HEK293 (cell line): ENCODE measurements around the gene TOP3A.

Source experiments
- GLI4 ChIP-seq: fragments of 450-650 bp; formaldehyde crosslinking; IDR thresholded peaks from 2 replicates; pipeline ENCODE4 v1.5.1; 2016; ENCODE audit warnings: missing biosample characterization, missing genetic modification characterization
- REPIN1 ChIP-seq: fragments of 450-650 bp; formaldehyde crosslinking; IDR thresholded peaks from 2 replicates; pipeline ENCODE4 v1.5.1; 2017; ENCODE audit warnings: missing biosample characterization, missing genetic modification characterization, low read depth
- SCRT1 ChIP-seq: fragments of 450-650 bp; formaldehyde crosslinking; IDR thresholded peaks from 2 replicates; pipeline ENCODE4 v1.5.1; 2016; ENCODE audit warnings: missing biosample characterization, missing genetic modification characterization, borderline replicate concordance
- ZBTB17 ChIP-seq: fragments of 450-650 bp; formaldehyde crosslinking; IDR thresholded peaks from 2 replicates; pipeline ENCODE4 v1.5.1; 2016; ENCODE audit warnings: missing biosample characterization, missing genetic modification characterization
- ZBTB21 ChIP-seq: fragments of 450-650 bp; formaldehyde crosslinking; IDR thresholded peaks from 2 replicates; pipeline ENCODE4 v1.5.1; 2017; ENCODE audit warnings: missing biosample characterization, missing genetic modification characterization
- ZFP69B ChIP-seq: fragments of 450-650 bp; formaldehyde crosslinking; IDR thresholded peaks from 2 replicates; pipeline ENCODE4 v1.5.1; 2016; ENCODE audit warnings: missing biosample characterization, missing genetic modification characterization
- ZNF211 ChIP-seq: fragments of 450-650 bp; formaldehyde crosslinking; IDR thresholded peaks from 2 replicates; pipeline ENCODE4 v1.5.1; 2016; ENCODE audit warnings: low read depth, missing biosample characterization, missing genetic modification characterization
- ZNF266 ChIP-seq: fragments of 450-650 bp; formaldehyde crosslinking; IDR thresholded peaks from 2 replicates; pipeline ENCODE4 v1.5.1; 2016; ENCODE audit warnings: missing biosample characterization, missing genetic modification characterization, low read depth
- ZNF292 ChIP-seq: fragments of 450-650 bp; formaldehyde crosslinking; IDR thresholded peaks from 2 replicates; pipeline ENCODE4 v1.5.1; 2016; ENCODE audit warnings: low read depth, missing biosample characterization, missing genetic modification characterization, borderline replicate concordance
- ZNF302 ChIP-seq: fragments of 450-650 bp; formaldehyde crosslinking; IDR thresholded peaks from 2 replicates; pipeline ENCODE4 v1.5.1; 2016; ENCODE audit warnings: missing biosample characterization, missing genetic modification characterization, low read depth
- ZNF366 ChIP-seq: fragments of 450-650 bp; formaldehyde crosslinking; conservative IDR thresholded peaks from 2 replicates; pipeline ENCODE4 v1.5.1; 2016; ENCODE audit warnings: missing biosample characterization, missing genetic modification characterization
- ZNF521 ChIP-seq: fragments of 450-650 bp; formaldehyde crosslinking; IDR thresholded peaks from 2 replicates; pipeline ENCODE4 v1.5.1; 2017; ENCODE audit warnings: missing biosample characterization, mild to moderate bottlenecking, missing genetic modification characterization
- ZNF548 ChIP-seq: fragments of 450-650 bp; formaldehyde crosslinking; IDR thresholded peaks from 2 replicates; pipeline ENCODE4 v1.5.1; 2016; ENCODE audit warnings: missing biosample characterization, missing genetic modification characterization
- ZNF549 ChIP-seq: fragments of 450-650 bp; IDR thresholded peaks from 2 replicates; pipeline ENCODE4 v1.5.1; 2018; ENCODE audit warnings: missing biosample characterization, missing genetic modification characterization, mild to moderate bottlenecking, inconsistent platforms, moderate library complexity
- ZNF555 ChIP-seq: fragments of 450-650 bp; formaldehyde crosslinking; conservative IDR thresholded peaks from 2 replicates; pipeline ENCODE4 v1.5.1; 2017; ENCODE audit warnings: missing biosample characterization, mild to moderate bottlenecking, missing genetic modification characterization, inconsistent platforms
- ZNF747 ChIP-seq: fragments of 450-650 bp; formaldehyde crosslinking; IDR thresholded peaks from 2 replicates; pipeline ENCODE4 v1.5.1; 2016; ENCODE audit warnings: missing biosample characterization, missing genetic modification characterization
- ZNF776 ChIP-seq: fragments of 450-650 bp; formaldehyde crosslinking; IDR thresholded peaks from 2 replicates; pipeline ENCODE4 v1.5.0; 2017; ENCODE audit warnings: missing biosample characterization, missing genetic modification characterization, borderline replicate concordance
- ZSCAN30 ChIP-seq: fragments of 450-650 bp; IDR thresholded peaks from 2 replicates; pipeline ENCODE4 v1.5.1; 2018; ENCODE audit warnings: missing biosample characterization, mild to moderate bottlenecking, missing genetic modification characterization, moderate library complexity
- ZXDB ChIP-seq: fragments of 450-650 bp; formaldehyde crosslinking; IDR thresholded peaks from 2 replicates; pipeline ENCODE4 v1.5.1; 2016; ENCODE audit warnings: missing biosample characterization, missing genetic modification characterization
- TF ChIP-seq, protein P1 (sequence below): fragments of 450-650 bp; IDR thresholded peaks from 2 replicates; pipeline ENCODE4 v1.5.1; 2018; ENCODE audit warnings: missing biosample characterization, mild to moderate bottlenecking, missing genetic modification characterization
- TF ChIP-seq, protein P2 (sequence below): fragments of 450-650 bp; formaldehyde crosslinking; IDR thresholded peaks from 2 replicates; pipeline ENCODE4 v1.5.1; 2016; ENCODE audit warnings: missing biosample characterization, missing genetic modification characterization
- TF ChIP-seq, protein P3 (sequence below): fragments of 450-650 bp; formaldehyde crosslinking; IDR thresholded peaks from 2 replicates; pipeline ENCODE4 v1.5.1; 2016; ENCODE audit warnings: missing biosample characterization, missing genetic modification characterization, borderline replicate concordance
- TF ChIP-seq, protein P4 (sequence below): fragments of 450-650 bp; formaldehyde crosslinking; IDR thresholded peaks from 2 replicates; pipeline ENCODE4 v1.5.1; 2016; ENCODE audit warnings: missing biosample characterization, missing genetic modification characterization
- TF ChIP-seq, protein P5 (sequence below): fragments of 450-650 bp; formaldehyde crosslinking; IDR thresholded peaks from 2 replicates; pipeline ENCODE4 v1.5.1; 2016; ENCODE audit warnings: missing biosample characterization, missing genetic modification characterization, borderline replicate concordance

TOP3A gene

DNA sequence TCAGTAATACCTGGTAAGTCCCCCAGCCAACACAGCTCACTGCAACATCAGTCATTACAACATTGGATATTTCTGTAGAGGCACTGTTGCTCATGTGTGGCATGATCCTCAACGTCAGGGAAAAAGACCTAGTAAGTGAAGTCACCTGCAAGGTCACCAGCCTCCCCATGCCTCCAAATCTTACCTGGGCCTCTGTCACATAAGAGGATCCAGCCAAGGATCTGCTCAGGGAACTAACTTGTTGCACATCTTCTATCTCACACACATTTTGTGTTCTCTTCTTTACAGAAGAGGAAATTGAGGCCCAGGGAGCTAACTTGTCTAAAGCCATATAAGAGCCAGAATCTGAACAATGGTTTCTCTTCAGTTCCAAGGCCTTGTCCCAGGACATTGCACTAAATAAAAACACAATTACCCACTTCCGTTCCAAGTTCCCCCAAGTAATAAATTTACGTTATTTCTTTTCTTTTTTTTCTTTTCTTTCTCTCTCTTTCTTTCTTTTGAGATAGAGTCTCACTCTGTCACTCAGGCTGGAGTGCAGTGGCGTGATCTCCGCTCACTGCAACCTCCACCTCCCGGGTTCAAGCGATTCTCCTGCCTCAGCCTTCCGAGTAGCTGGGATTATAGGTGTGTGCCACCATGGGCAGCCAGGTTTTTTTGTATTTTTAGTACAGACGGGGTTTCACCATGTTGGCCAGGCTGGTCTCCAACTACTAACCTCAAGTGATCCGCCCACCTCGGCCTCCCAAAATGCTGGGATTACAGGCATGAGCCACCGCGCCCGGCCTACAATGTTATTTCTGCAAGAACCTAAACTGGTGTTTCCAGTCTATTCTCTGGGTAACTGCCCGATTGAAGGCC, 47.3 kb upstream of the TOP3A start (continued):
- TF ChIP-seq ZNF521 (tag by site-specific recombination) (no peak), REPIN1 (no peak), ZNF776 (tag by site-specific recombination) (no peak), ZBTB17 (tag by site-specific recombination) (no peak), ZNF548 (no peak; the same call in 1 of the 2 replicates), ZNF549 (tag by site-specific recombination) (no peak), GLI4 (tag by site-specific recombination) (no peak), ZNF266 (tag by site-specific recombination) (no peak), ZFP69B (tag by site-specific recombination) (no peak), ZNF366 (tag by site-specific recombination) (0 out of 2 replicates have a peak, but pooled peaks have one; percentile 26), ZNF292 (tag by site-specific recombination) (no peak), ZNF747 (tag by site-specific recombination) (no peak), ZNF555 (no peak), ZXDB (tag by site-specific recombination) (no peak), ZBTB21 (tag by site-specific recombination) (no peak), ZSCAN30 (tag by site-specific recombination) (no peak), ZNF211 (tag by site-specific recombination) (no peak), ZNF302 (no peak), SCRT1 (tag by site-specific recombination) (peak; percentile 61; the same call in 1 of the 2 replicates)
- TF ChIP-seq, protein P1, sequence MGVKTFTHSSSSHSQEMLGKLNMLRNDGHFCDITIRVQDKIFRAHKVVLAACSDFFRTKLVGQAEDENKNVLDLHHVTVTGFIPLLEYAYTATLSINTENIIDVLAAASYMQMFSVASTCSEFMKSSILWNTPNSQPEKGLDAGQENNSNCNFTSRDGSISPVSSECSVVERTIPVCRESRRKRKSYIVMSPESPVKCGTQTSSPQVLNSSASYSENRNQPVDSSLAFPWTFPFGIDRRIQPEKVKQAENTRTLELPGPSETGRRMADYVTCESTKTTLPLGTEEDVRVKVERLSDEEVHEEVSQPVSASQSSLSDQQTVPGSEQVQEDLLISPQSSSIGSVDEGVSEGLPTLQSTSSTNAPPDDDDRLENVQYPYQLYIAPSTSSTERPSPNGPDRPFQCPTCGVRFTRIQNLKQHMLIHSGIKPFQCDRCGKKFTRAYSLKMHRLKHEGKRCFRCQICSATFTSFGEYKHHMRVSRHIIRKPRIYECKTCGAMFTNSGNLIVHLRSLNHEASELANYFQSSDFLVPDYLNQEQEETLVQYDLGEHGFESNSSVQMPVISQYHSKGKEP (tag by site-specific recombination): no peak
- TF ChIP-seq, protein P2, sequence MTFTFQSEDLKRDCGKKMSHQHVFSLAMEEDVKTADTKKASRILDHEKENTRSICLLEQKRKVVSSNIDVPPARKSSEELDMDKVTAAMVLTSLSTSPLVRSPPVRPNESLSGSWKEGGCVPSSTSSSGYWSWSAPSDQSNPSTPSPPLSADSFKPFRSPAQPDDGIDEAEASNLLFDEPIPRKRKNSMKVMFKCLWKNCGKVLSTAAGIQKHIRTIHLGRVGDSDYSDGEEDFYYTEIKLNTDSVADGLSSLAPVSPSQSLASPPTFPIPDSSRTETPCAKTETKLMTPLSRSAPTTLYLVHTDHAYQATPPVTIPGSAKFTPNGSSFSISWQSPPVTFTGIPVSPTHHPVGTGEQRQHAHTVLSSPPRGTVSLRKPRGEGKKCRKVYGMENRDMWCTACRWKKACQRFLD (tag by site-specific recombination): no peak
- TF ChIP-seq, protein P3, sequence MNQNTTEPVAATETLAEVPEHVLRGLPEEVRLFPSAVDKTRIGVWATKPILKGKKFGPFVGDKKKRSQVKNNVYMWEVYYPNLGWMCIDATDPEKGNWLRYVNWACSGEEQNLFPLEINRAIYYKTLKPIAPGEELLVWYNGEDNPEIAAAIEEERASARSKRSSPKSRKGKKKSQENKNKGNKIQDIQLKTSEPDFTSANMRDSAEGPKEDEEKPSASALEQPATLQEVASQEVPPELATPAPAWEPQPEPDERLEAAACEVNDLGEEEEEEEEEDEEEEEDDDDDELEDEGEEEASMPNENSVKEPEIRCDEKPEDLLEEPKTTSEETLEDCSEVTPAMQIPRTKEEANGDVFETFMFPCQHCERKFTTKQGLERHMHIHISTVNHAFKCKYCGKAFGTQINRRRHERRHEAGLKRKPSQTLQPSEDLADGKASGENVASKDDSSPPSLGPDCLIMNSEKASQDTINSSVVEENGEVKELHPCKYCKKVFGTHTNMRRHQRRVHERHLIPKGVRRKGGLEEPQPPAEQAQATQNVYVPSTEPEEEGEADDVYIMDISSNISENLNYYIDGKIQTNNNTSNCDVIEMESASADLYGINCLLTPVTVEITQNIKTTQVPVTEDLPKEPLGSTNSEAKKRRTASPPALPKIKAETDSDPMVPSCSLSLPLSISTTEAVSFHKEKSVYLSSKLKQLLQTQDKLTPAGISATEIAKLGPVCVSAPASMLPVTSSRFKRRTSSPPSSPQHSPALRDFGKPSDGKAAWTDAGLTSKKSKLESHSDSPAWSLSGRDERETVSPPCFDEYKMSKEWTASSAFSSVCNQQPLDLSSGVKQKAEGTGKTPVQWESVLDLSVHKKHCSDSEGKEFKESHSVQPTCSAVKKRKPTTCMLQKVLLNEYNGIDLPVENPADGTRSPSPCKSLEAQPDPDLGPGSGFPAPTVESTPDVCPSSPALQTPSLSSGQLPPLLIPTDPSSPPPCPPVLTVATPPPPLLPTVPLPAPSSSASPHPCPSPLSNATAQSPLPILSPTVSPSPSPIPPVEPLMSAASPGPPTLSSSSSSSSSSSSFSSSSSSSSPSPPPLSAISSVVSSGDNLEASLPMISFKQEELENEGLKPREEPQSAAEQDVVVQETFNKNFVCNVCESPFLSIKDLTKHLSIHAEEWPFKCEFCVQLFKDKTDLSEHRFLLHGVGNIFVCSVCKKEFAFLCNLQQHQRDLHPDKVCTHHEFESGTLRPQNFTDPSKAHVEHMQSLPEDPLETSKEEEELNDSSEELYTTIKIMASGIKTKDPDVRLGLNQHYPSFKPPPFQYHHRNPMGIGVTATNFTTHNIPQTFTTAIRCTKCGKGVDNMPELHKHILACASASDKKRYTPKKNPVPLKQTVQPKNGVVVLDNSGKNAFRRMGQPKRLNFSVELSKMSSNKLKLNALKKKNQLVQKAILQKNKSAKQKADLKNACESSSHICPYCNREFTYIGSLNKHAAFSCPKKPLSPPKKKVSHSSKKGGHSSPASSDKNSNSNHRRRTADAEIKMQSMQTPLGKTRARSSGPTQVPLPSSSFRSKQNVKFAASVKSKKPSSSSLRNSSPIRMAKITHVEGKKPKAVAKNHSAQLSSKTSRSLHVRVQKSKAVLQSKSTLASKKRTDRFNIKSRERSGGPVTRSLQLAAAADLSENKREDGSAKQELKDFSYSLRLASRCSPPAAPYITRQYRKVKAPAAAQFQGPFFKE: no peak
- TF ChIP-seq, protein P4, sequence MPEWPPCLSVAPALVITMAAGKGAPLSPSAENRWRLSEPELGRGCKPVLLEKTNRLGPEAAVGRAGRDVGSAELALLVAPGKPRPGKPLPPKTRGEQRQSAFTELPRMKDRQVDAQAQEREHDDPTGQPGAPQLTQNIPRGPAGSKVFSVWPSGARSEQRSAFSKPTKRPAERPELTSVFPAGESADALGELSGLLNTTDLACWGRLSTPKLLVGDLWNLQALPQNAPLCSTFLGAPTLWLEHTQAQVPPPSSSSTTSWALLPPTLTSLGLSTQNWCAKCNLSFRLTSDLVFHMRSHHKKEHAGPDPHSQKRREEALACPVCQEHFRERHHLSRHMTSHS (tag by site-specific recombination): no peak
- TF ChIP-seq, protein P5, sequence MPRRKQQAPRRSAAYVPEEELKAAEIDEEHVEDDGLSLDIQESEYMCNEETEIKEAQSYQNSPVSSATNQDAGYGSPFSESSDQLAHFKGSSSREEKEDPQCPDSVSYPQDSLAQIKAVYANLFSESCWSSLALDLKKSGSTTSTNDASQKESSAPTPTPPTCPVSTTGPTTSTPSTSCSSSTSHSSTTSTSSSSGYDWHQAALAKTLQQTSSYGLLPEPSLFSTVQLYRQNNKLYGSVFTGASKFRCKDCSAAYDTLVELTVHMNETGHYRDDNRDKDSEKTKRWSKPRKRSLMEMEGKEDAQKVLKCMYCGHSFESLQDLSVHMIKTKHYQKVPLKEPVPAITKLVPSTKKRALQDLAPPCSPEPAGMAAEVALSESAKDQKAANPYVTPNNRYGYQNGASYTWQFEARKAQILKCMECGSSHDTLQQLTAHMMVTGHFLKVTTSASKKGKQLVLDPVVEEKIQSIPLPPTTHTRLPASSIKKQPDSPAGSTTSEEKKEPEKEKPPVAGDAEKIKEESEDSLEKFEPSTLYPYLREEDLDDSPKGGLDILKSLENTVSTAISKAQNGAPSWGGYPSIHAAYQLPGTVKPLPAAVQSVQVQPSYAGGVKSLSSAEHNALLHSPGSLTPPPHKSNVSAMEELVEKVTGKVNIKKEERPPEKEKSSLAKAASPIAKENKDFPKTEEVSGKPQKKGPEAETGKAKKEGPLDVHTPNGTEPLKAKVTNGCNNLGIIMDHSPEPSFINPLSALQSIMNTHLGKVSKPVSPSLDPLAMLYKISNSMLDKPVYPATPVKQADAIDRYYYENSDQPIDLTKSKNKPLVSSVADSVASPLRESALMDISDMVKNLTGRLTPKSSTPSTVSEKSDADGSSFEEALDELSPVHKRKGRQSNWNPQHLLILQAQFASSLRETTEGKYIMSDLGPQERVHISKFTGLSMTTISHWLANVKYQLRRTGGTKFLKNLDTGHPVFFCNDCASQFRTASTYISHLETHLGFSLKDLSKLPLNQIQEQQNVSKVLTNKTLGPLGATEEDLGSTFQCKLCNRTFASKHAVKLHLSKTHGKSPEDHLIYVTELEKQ (tag by site-specific recombination): no peak
- TF ChIP-seq, all 188 proteins: peak for 7
